DMS153 treated with DMSO at 0.1 percent for 48 hours (cell line): ENCODE data around the gene OR5H1.
"Not testable (repeated sequence)": the region's sequence is repeated elsewhere in the genome, so short reads cannot be mapped to it uniquely, and the experiment has no call there.

Experiments used
- DNase-seq: peaks from one replicate; lab custom pipeline; 2025; ENCODE audit not compliant: unreplicated experiment; lab: John Stamatoyannopoulos, UW

The OR5H1 gene

GRCh38 chr3:98130421-98130820 lies at the start of gene OR5H1:
Gene OR5H1, plus strand, starts transcription at chr3:98130721. Its CDS starts 1,977 bp downstream, at chr3:98132698.
- DNase-seq: no peak

- DNase-seq: no peak
These were observed 43.6 kb upstream of the OR5H1 start, which contains the start of gene OR5AC2 for GRCh38 chr3:98086873-98087272. Gene OR5AC2, plus strand, starts transcription at chr3:98087173. Its CDS starts 0 bp downstream, at chr3:98087173.

GRCh38 chr3:98095882-98096281 lies 34.6 kb upstream of the OR5H1 start:
- no peak for DNase-seq

GRCh38 chr3:98099848-98100247 lies 30.7 kb upstream of the OR5H1 start:
- DNase-seq: no peak

- no peak for DNase-seq
These were observed 22.4 kb upstream of the OR5H1 start for GRCh38 chr3:98108162-98108561.

GRCh38 chr3:98109807-98110549 lies 20.5 kb upstream of the OR5H1 start:
- DNase-seq: no peak

- DNase-seq: no peak
These were observed 20.0 kb upstream of the OR5H1 start for GRCh38 chr3:98110550-98110908.

- DNase-seq: no peak
These were observed 16.3 kb upstream of the OR5H1 start for GRCh38 chr3:98114264-98114663.

GRCh38 chr3:98115717-98116116 lies 14.8 kb upstream of the OR5H1 start:
- no peak for DNase-seq

- no peak for DNase-seq
These were observed 6.1 kb downstream of the OR5H1 start for GRCh38 chr3:98136631-98137030.

GRCh38 chr3:98137826-98138557 lies 7.5 kb downstream of the OR5H1 start:
- DNase-seq: not testable (repeated sequence)

- no peak for DNase-seq
These were observed 10.0 kb downstream of the OR5H1 start for GRCh38 chr3:98140531-98140930.

GRCh38 chr3:98147179-98147578 lies 16.7 kb downstream of the OR5H1 start, which contains the start of gene OR5H14:
Gene OR5H14, plus strand, starts transcription at chr3:98147479. Its CDS starts 1,907 bp downstream, at chr3:98149386.
- no peak for DNase-seq

GRCh38 chr3:98148751-98149150 lies 18.2 kb downstream of the OR5H1 start:
- DNase-seq: no peak

- DNase-seq: not testable (repeated sequence)
These were observed 18.9 kb downstream of the OR5H1 start for GRCh38 chr3:98149456-98149855.

- no peak for DNase-seq
These were observed 20.7 kb downstream of the OR5H1 start for GRCh38 chr3:98151241-98151640.

- DNase-seq: no peak
These were observed 35.9 kb downstream of the OR5H1 start, which contains the start of gene OR5H15 for GRCh38 chr3:98166396-98166795. Gene OR5H15, plus strand, starts transcription at chr3:98166696. Its CDS starts 2,004 bp downstream, at chr3:98168700.

GRCh38 chr3:98171071-98171470 lies 40.5 kb downstream of the OR5H1 start:
- no peak for DNase-seq

- no peak for DNase-seq
These were observed 42.1 kb downstream of the OR5H1 start for GRCh38 chr3:98172621-98173020.

GRCh38 chr3:98180319-98180890 lies 49.9 kb downstream of the OR5H1 start:
- no peak for DNase-seq

- DNase-seq: no peak
These were observed 51.7 kb downstream of the OR5H1 start for GRCh38 chr3:98182196-98182595.

- no peak for DNase-seq
These were observed 54.7 kb downstream of the OR5H1 start for GRCh38 chr3:98185180-98185579.
